Measurements from ENCODE around the gene SLC47A1. TPM values are rescaled to one million over a fixed set of nuclear protein-coding genes. Genes with fewer than 3 reads are reported as not detected.

SLC47A1 gene
- total and polyA plus RNA-seq, 2 of the 8 experiments (the other 6 are each of a cell fraction or from before 2014, with no cell fraction given) = 1.5 to 3.6 TPM

DNA sequence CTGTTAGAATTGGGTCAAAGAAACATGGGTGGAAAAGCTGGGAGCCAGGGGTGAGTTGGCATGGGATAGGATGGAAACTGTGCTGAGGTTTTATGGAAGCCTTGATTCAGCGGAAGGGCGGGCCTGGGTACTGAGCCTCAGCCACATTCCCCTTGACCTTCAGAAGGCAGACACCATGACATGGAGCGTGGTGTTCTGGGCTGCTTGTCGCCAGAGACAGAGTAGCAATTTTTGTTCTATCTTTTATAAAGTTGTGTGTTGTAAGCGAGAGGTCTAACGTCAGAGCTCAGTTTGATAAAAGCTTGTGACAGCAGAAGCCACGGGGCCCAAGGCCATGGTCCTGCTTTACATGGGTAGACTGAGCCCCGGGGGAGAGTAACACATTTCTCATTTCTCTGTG is 50.2 kb downstream of the SLC47A1 start:
- no peak overlapping the region for H2AFZ ChIP-seq (ENCODE audit: low read length)
- H3K27me3 ChIP-seq (replicated peaks in 1 of 4; ENCODE audit: control insufficient read depth in 3 of 4, extremely low read depth in 1 of 4, insufficient read depth in 3 of 4, low read length in 3 of 4) = peaks cover 2 to 19% (median 8%) of the 10 kb centered on the region in 4 experiments; a peak in 6 of 7 replicates
- no peak overlapping the region for H2BK120ac ChIP-seq (replicated peaks; ENCODE audit: low read depth, low read length)
- POLR2A ChIA-PET (ENCODE audit: partially characterized antibody) = no interaction called here
- H4K91ac ChIP-seq (replicated peaks; ENCODE audit: insufficient read length, low read length) = no peak overlapping the region
- no peak overlapping the region for H2AK5ac ChIP-seq (ENCODE audit: low read depth, low read length)
- H3K4me1 ChIP-seq (replicated peaks in 1 of 4; ENCODE audit: control insufficient read depth in 3 of 4, insufficient read depth in 4 of 4, low read length in 3 of 4) = peaks cover 0 to 3% (median 0%) of the 10 kb centered on the region in 4 experiments; a peak in 1 of 7 replicates
- no peak for DNase-seq (ENCODE audit: low read depth in 1 of 2, low spot score in 2 of 2)
- no peaks in the 10 kb centered on the region; the same call in 1 of the 2 replicates for H3K23me2 ChIP-seq (ENCODE audit: low read depth, low read length)
- CTCF ChIA-PET (ENCODE audit: partially characterized antibody) = interaction anchor here (0.6 to 1.6 kb wide), 6 partner anchors 21 to 206 kb away, joined by 3 to 5 read pairs (median 3); no protein-coding TSS in a partner anchor
- no peaks in the 10 kb centered on the region for H3K36me3 ChIP-seq (ENCODE audit: control insufficient read depth in 2 of 4, insufficient read depth in 4 of 4, low read length in 3 of 4)
- no peak overlapping the region; the same call in 1 of the 2 replicates for H4K8ac ChIP-seq (ENCODE audit: extremely low read depth, insufficient read depth, low read length)
- no peak for FAIRE-seq
- H3K56ac ChIP-seq (replicated peaks; ENCODE audit: insufficient read length, low read depth, low read length) = no peak overlapping the region
- no peaks in the 10 kb centered on the region for H3K79me2 ChIP-seq (ENCODE audit: control insufficient read depth in 1 of 2, insufficient read depth in 2 of 2, low read length in 2 of 2)
- no peak overlapping the region for H2BK12ac ChIP-seq (ENCODE audit: low read depth, low read length)
- H3K4me3 ChIP-seq (ENCODE audit: extremely low read depth in 1 of 4, insufficient read depth in 2 of 4, low read depth in 3 of 4, low read length in 4 of 4) = no peak overlapping the region
- no peak overlapping the region for H2BK20ac ChIP-seq (ENCODE audit: low read length)
- no peak overlapping the region for H3K18ac ChIP-seq (ENCODE audit: extremely low read depth, low read length)
- no peak overlapping the region for H3K9ac ChIP-seq (replicated peaks in 1 of 4; ENCODE audit: extremely low read depth in 1 of 4, low read depth in 3 of 4, low read length in 3 of 4)
- no peak overlapping the region for H3K4me2 ChIP-seq (ENCODE audit: insufficient read depth in 1 of 2, low read depth in 2 of 2, low read length in 2 of 2)
- peaks cover 0 to 3% of the 10 kb centered on the region in 2 experiments for H4K20me1 ChIP-seq (replicated peaks in 1 of 2; ENCODE audit: control insufficient read depth in 1 of 2, insufficient read depth in 2 of 2, low read length in 2 of 2)
- H3K14ac ChIP-seq (ENCODE audit: insufficient read length) = no peak overlapping the region
- no peak overlapping the region for H2BK15ac ChIP-seq (ENCODE audit: low read length)
- no peak for TF ChIP-seq CBX8 (IDR thresholded peaks at IDR 0.05; ENCODE audit: borderline replicate concordance, low read depth, low read length)
- TF ChIP-seq NANOG (IDR thresholded peaks at IDR 0.05; ENCODE audit: insufficient read depth, low read depth, low read length, poor library complexity, severe bottlenecking) = no peak
- H3K9me3 ChIP-seq (ENCODE audit: insufficient read depth in 2 of 2, low read depth in 1 of 2, low read length in 1 of 2) = no peaks in the 10 kb centered on the region
- H3K4ac ChIP-seq (replicated peaks; ENCODE audit: insufficient read length, low read depth, low read length) = no peak overlapping the region
- 94% methylated on average over 8 of the region's 8 CpGs; no CpG with 5 or more reads in 1 of the 2 experiments for WGBS, 2 experiments (ENCODE audit: extremely low coverage in 1 of 2, insufficient coverage in 1 of 2, insufficient read length in 1 of 2, insufficient replicate concordance in 2 of 2, low coverage in 1 of 2, low lambda C conversion rate in 2 of 2, missing lambda C conversion rate in 1 of 2)
- H2BK5ac ChIP-seq (ENCODE audit: low read depth, low read length) = no peak overlapping the region
- no peak overlapping the region for H4K5ac ChIP-seq (ENCODE audit: insufficient read length, low read depth, low read length)
- H3K23ac ChIP-seq (ENCODE audit: insufficient read length) = no peak overlapping the region
- no peaks in the 10 kb centered on the region for H3K79me1 ChIP-seq (ENCODE audit: low read depth, low read length)
- no peak overlapping the region for H3K27ac ChIP-seq (ENCODE audit: low read depth, low read length)

Data from H1 (cell line).